Measurements from ENCODE around the gene USP53.

Gene USP53

GRCh38 chr4:119237642-119238041, 25.1 kb downstream of the USP53 start:
- H3K9me3 ChIP-seq (ENCODE audit: control insufficient read depth, insufficient read depth, low read depth, low read length): no peaks in the 10 kb centered on the region
- peaks cover 6% of the 10 kb centered on the region; the same call in 1 of the 2 replicates for H3K4me1 ChIP-seq (ENCODE audit: control insufficient read depth, insufficient read depth, low read length)
- CTCF ChIA-PET: interaction anchor here (1.1 kb wide), 1 partner anchor 10 kb away, joined by 3 read pairs; no protein-coding TSS in a partner anchor
- H3K36me3 ChIP-seq (ENCODE audit: control insufficient read depth in 2 of 2, insufficient read depth in 1 of 2, low read length in 2 of 2): peaks cover 0 to 16% of the 10 kb centered on the region in 2 experiments; a peak in 1 of 3 replicates
- POLR2A ChIA-PET: interaction anchor here (1.1 kb wide), 1 partner anchor 11 kb away, joined by 4 read pairs; no protein-coding TSS in a partner anchor
- no peak overlapping the region for H3K27ac ChIP-seq (ENCODE audit: extremely low read depth, low read depth, low read length)
- H3K4me3 ChIP-seq (ENCODE audit: low read depth, low read length): no peak overlapping the region
- TF ChIP-seq ZNF274 (IDR thresholded peaks at IDR 0.05; ENCODE audit: low read length) (no peak), ZNF274 (tag by site-specific recombination; IDR thresholded peaks at IDR 0.05; ENCODE audit: borderline replicate concordance) (no peak), PBX3 (CRISPR knock-in tag; IDR thresholded peaks at IDR 0.05) (no peak), ZNF645 (tag by site-specific recombination; IDR thresholded peaks at IDR 0.05) (no peak), ZNF324 (tag by site-specific recombination; IDR thresholded peaks at IDR 0.05) (no peak), ELK4 (IDR thresholded peaks at IDR 0.05; ENCODE audit: borderline replicate concordance, low read depth, low read length) (no peak), ZNF404 (tag by site-specific recombination; IDR thresholded peaks at IDR 0.05) (no peak), ZNF138 (tag by site-specific recombination; IDR thresholded peaks at IDR 0.05; ENCODE audit: borderline replicate concordance) (no peak), ZNF121 (tag by site-specific recombination; IDR thresholded peaks at IDR 0.05) (no peak), ZNF747 (tag by site-specific recombination; IDR thresholded peaks at IDR 0.05) (no peak), ZNF423 (tag by site-specific recombination; IDR thresholded peaks at IDR 0.05) (no peak), ZNF16 (tag by site-specific recombination; IDR thresholded peaks at IDR 0.05; ENCODE audit: low read depth) (no peak), ZNF416 (tag by site-specific recombination; IDR thresholded peaks at IDR 0.05) (no peak), ZNF521 (tag by site-specific recombination; IDR thresholded peaks at IDR 0.05) (no peak), SP2 (tag by site-specific recombination; IDR thresholded peaks at IDR 0.05) (no peak), ZNF2 (tag by site-specific recombination; IDR thresholded peaks at IDR 0.05) (no peak), OSR2 (tag by site-specific recombination; IDR thresholded peaks at IDR 0.05) (no peak), ZIC2 (tag by site-specific recombination; IDR thresholded peaks at IDR 0.05) (no peak), ZNF398 (tag by site-specific recombination; IDR thresholded peaks at IDR 0.05) (no peak), ZNF600 (tag by site-specific recombination; IDR thresholded peaks at IDR 0.05) (no peak), ZNF473 (tag by site-specific recombination; IDR thresholded peaks at IDR 0.05) (no peak)
